ENCODE results near the gene CLCN4.

- TF ChIP-seq EP300 (IDR thresholded peaks at IDR 0.05) (no peak), CTCF (IDR thresholded peaks at IDR 0.05) (no peak), POLR2A (IDR thresholded peaks at IDR 0.05) (no peak)
Observed at GRCh38 chrX:10126044-10126443, 30.7 kb upstream of the CLCN4 start.

All from upper lobe of left lung (tissue), 4 donors.